CD8-positive, alpha-beta memory T cell (primary cell): ENCODE results near the gene AFAP1. TPM values are rescaled to one million over a fixed set of nuclear protein-coding genes. Genes with fewer than 3 reads are reported as not detected.
A peak's percentile ranks its signal among the peaks of the same experiment; 100 is the strongest.

Experiments
- CTCF ChIA-PET: fragments of 350-600 bp; sonication (Branson Sonifier 250); formaldehyde crosslinking; loops from one replicate; lab custom pipeline; 2021; ENCODE audit warnings: antibody characterized with exemption; lab: Charles Lee
- POLR2A ChIA-PET: fragments of 350-600 bp; sonication (Branson Sonifier 250); formaldehyde crosslinking; loops from one replicate; lab custom pipeline; 2021; ENCODE audit warnings: antibody characterized with exemption; lab: Charles Lee
- DNase-seq, 5 donors: peaks; one replicate each; pipeline versions ENCODE4 v3.0.0 to v3.0.0-alpha.2; 2020 to 2022; ENCODE audit warnings: mixed read lengths in 1 of 5
- H3K27ac ChIP-seq: one replicate; pipeline ENCODE4 v1.7.0; 2013; ENCODE audit warnings: low read depth, mild to moderate bottlenecking, low read length, moderate library complexity
- H3K27me3 ChIP-seq: 2 replicates; pipeline ENCODE4 v1.7.0; 2013; ENCODE audit warnings: low read length, mild to moderate bottlenecking; ENCODE audit not compliant: insufficient read depth, poor library complexity, severe bottlenecking
- H3K36me3 ChIP-seq: 2 replicates; pipeline ENCODE4 v1.7.0; 2013; ENCODE audit warnings: mild to moderate bottlenecking, low read length, moderate library complexity; ENCODE audit not compliant: insufficient read depth
- H3K4me1 ChIP-seq: 2 replicates; pipeline ENCODE4 v1.7.0; 2013; ENCODE audit warnings: mild to moderate bottlenecking, low read length, moderate library complexity; ENCODE audit not compliant: insufficient read depth
- H3K4me3 ChIP-seq: 2 replicates; pipeline ENCODE4 v1.7.0; 2013; ENCODE audit warnings: mild to moderate bottlenecking, low read length
- H3K9me3 ChIP-seq: 2 replicates; pipeline ENCODE4 v1.7.0; 2013; ENCODE audit warnings: mild to moderate bottlenecking, low read length
- H3K27ac Mint-ChIP-seq, 8 donors: one replicate each; pipeline ENCODE4 v1.8.0; 2020 to 2021; ENCODE audit warnings: mixed read lengths in 8 of 8, mild to moderate bottlenecking in 6 of 8, inconsistent platforms in 3 of 8, moderate library complexity in 3 of 8
- H3K27me3 Mint-ChIP-seq, 2 donors: one replicate each; pipeline ENCODE4 v1.8.0; 2020 to 2021; ENCODE audit warnings: mixed read lengths in 2 of 2, mild to moderate bottlenecking in 1 of 2, moderate library complexity in 1 of 2
- H3K36me3 Mint-ChIP-seq, 3 donors: one replicate each; pipeline ENCODE4 v1.8.0; 2020 to 2021; ENCODE audit warnings: mixed read lengths in 3 of 3, inconsistent platforms in 1 of 3, mild to moderate bottlenecking in 1 of 3
- H3K4me1 Mint-ChIP-seq, 3 donors: one replicate each; pipeline ENCODE4 v1.8.0; 2020 to 2021; ENCODE audit warnings: mixed read lengths in 3 of 3, inconsistent platforms in 1 of 3, mild to moderate bottlenecking in 1 of 3
- H3K4me3 Mint-ChIP-seq, 7 donors: one replicate each; pipeline ENCODE4 v1.8.0; 2020 to 2021; ENCODE audit warnings: mixed read lengths in 7 of 7, mild to moderate bottlenecking in 6 of 7, moderate library complexity in 4 of 7, inconsistent platforms in 2 of 7
- H3K9me3 Mint-ChIP-seq, 5 donors: one replicate each; pipeline ENCODE4 v1.8.0; 2020 to 2022; ENCODE audit warnings: mixed read lengths in 5 of 5, mild to moderate bottlenecking in 3 of 5, moderate library complexity in 2 of 5, inconsistent platforms in 1 of 5
- polyA plus RNA-seq: library from polyadenylated mRNA; unstranded; fragments of 300-500 nt; fragmentation: Illumina TruSeq; gene quantifications from one replicate; pipeline ENCODE4 v1.2.3, GENCODE V29; 2021
- total RNA-seq, 2 experiments: library from RNA; stranded (reverse); gene quantifications; one replicate each; pipeline ENCODE4 v1.2.3, GENCODE V29; 2021

AFAP1 gene
- total and polyA plus RNA-seq, 3 experiments from 2014 or later: 2.3 to 19.9 (median 18.4) TPM

DNA sequence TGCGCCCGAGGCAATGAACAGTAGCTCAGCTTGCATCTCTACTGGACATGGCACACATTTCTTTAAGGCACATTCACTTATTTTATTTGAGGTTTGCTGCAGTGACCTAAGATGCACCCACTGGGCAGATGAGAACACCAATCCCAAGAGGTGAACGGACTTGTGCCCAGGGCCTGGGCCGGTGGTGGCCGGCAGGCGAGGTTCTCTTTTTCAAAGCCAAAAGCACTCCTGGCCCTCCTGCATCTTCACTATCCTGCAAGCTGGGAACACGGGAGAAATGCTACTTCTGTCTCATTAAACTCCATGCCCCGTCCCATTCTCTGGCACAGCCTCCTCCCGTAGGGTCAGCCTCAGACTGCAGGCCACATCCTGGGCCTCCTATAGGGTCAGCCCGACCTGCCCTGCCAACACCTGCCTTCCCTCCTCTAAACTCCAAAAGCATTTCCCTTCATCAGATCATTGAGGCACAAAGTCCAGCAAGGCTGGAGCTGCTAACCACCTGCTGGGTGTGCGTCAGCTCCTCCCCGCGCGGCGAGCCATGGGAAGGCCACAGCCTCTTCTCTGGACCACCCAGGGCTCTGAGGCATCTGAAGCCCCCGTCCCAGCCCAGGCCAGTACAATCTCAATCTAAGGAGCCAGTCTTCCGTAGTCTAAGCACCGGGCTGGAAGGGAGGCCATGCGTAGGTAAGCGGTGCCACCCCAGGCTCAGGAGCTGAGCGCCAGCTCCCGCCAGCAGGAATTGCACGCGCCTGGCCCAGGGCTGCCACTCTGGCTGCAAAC lies 166.1 kb downstream of the AFAP1 start:
- H3K4me1 Mint-ChIP-seq: peaks cover 20 to 22% (median 21%) of the 10 kb centered on the region in 3 donors

DNA sequence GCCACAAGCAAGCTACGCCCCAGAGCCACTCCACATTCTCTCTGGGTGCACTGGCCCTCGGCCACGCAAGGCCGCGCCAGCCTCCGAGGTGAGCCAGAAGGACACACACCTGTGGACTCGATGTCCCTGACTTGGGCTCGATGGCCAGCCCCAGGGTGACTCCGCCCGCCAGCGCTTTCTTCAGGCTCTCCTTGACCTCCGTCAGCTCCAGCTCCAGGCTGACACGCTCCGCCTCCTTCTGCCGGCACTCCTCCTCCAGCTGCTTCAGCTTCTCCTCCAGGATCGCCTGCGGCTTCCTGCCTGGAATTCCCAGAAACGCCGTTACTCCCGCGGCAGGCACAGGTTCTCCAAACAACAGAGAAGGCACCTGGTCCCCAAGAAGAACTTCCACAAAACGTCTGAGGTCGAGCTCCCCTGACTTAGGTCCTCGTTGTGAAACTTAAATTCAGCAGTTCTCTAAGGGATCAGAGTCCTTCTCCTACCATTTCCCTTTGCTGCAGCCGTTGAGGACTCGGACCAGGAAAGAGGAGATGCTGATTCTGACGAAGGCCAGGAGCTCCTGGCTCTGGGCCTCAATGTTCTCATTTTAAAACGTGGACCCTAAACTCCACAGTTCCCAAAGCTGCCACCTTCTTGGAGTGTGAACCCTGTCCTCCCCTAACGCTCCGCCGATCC lies 166.8 kb downstream of the AFAP1 start:
- Histone ChIP-seq H3K27me3 (no peaks in the 10 kb centered on the region), H3K4me3 (no peak overlapping the region), H3K4me1 (peaks cover 12% of the 10 kb centered on the region), H3K36me3 (no peaks in the 10 kb centered on the region), H3K9me3 (no peaks in the 10 kb centered on the region), H3K27ac (no peak overlapping the region)
- Mint-ChIP-seq H3K9me3 (no peaks in the 10 kb centered on the region), H3K27ac (peak overlapping the region in 3 of 8 donors; percentile 41 to 78 (median 55)), H3K27me3 (no peaks in the 10 kb centered on the region), H3K36me3 (peaks cover 10 to 79% (median 13%) of the 10 kb centered on the region in 3 donors), H3K4me3 (no peak overlapping the region), H3K4me1 (peaks cover 20 to 22% (median 20%) of the 10 kb centered on the region in 3 donors)
- ChIA-PET POLR2A (no interaction called here), CTCF (interaction anchor here (2.0 kb wide), 1 partner anchor 11 kb away, joined by 5 read pairs; no protein-coding TSS in a partner anchor)
- no peak for DNase-seq

More for the DNA sequence above, 166.1 kb downstream of the AFAP1 start:
- no peaks in the 10 kb centered on the region for H3K36me3 ChIP-seq
- peaks cover 12% of the 10 kb centered on the region for H3K4me1 ChIP-seq
- H3K27me3 ChIP-seq: no peaks in the 10 kb centered on the region
- ChIA-PET POLR2A (no interaction called here), CTCF (no interaction called here)
- H3K9me3 ChIP-seq: no peaks in the 10 kb centered on the region
- no peak for DNase-seq
- peak overlapping the region in 1 of 8 donors; percentile 35 for H3K27ac Mint-ChIP-seq
- no peak overlapping the region for H3K4me3 ChIP-seq
- H3K36me3 Mint-ChIP-seq: peaks cover 10 to 79% (median 11%) of the 10 kb centered on the region in 3 donors
- H3K27me3 Mint-ChIP-seq: no peaks in the 10 kb centered on the region
- no peaks in the 10 kb centered on the region for H3K9me3 Mint-ChIP-seq
- H3K27ac ChIP-seq: no peak overlapping the region
- H3K4me3 Mint-ChIP-seq: no peak overlapping the region

DNA sequence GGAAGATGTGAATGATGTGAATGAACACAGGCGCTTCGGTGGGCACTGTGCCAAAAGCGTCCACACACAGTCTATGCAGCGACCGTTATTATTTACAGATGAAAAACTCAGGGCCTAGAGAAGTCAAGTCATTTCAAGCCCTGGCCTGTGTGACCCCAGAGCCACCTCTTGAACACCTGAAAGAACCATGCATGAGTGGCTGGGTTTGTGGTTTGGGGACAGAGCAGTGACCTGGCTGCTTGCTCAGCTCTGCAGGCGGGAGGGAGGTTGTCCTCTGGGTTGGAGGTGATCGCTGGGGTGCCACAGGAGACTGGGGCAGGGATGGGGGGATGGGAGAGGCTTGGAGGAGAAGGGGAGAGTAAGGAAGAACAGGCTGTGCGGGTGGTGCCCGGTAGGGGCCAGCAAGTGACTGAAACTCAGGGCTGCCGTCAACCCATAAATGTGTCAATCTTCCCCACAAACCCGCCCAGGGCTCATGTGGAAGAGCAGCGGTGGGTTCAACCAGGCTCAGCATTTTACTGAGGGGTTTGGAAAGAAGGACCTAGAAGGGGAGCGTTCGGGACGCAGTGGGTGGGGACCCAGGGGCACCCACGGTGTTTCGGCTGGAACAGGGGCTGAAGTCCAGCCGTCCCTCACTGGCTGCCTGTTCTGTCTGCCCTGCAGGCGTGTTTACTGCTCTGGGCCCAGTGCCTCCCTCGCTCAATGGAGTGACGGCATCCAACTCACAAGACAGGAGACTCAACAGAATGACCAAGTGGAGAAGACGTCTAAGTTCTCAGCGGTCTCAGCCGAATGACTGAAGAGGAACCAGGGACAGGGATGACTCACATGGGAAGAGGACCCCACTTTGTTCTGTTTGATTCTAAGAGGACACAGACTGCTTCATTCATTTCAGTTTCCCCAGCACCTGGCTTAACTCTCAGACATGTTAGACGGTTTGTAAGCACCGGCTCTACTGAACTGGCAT lies 167.8 kb downstream of the AFAP1 start:
- Histone ChIP-seq H3K4me3 (no peak overlapping the region), H3K36me3 (no peaks in the 10 kb centered on the region), H3K27me3 (no peaks in the 10 kb centered on the region), H3K9me3 (no peaks in the 10 kb centered on the region), H3K27ac (no peak overlapping the region), H3K4me1 (peaks cover 12% of the 10 kb centered on the region)
- no peaks in the 10 kb centered on the region for H3K27me3 Mint-ChIP-seq
- no peak for DNase-seq
- H3K9me3 Mint-ChIP-seq: no peaks in the 10 kb centered on the region
- ChIA-PET POLR2A (no interaction called here), CTCF (interaction anchor here (2.0 kb wide), 1 partner anchor 12 kb away, joined by 5 read pairs; no protein-coding TSS in a partner anchor)
- peaks cover 10 to 76% (median 11%) of the 10 kb centered on the region in 3 donors for H3K36me3 Mint-ChIP-seq
- no peak overlapping the region for H3K4me3 Mint-ChIP-seq
- H3K4me1 Mint-ChIP-seq: peaks cover 18 to 22% (median 20%) of the 10 kb centered on the region in 3 donors
- peak overlapping the region in 5 of 8 donors; percentile 35 to 81 (median 67) for H3K27ac Mint-ChIP-seq

DNA sequence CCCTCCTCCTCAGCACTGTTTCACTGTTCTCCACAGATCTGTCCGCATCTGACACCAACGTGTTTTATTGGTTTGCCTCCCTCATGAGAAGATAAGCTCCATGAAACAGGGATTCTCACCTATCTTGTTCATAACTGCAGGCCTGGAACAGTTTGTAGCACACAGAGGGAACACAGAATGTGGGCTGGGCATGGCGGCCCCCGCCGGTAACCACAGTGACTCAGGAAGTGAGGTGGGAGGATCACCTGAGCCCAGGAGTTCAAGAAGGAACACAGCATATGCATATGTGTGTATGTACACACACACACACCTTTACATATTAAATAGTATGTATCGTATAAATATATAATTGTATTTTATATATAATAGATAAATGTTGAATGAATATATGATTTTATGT lies 168.6 kb downstream of the AFAP1 start:
- Mint-ChIP-seq H3K36me3 (peaks cover 10 to 72% (median 11%) of the 10 kb centered on the region in 3 donors), H3K9me3 (no peaks in the 10 kb centered on the region), H3K4me3 (peak overlapping the region in 4 of 7 donors; percentile 6 to 69 (median 48)), H3K27me3 (no peaks in the 10 kb centered on the region), H3K4me1 (peaks cover 18 to 22% (median 20%) of the 10 kb centered on the region in 3 donors), H3K27ac (peak overlapping the region in 7 of 8 donors; percentile 35 to 83 (median 68))
- Histone ChIP-seq H3K27me3 (no peaks in the 10 kb centered on the region), H3K4me3 (no peak overlapping the region), H3K36me3 (no peaks in the 10 kb centered on the region), H3K4me1 (peaks cover 12% of the 10 kb centered on the region), H3K27ac (no peak overlapping the region), H3K9me3 (no peaks in the 10 kb centered on the region)
- peak in 1 of 5 donors; percentile 30 for DNase-seq
- ChIA-PET POLR2A (no interaction called here), CTCF (interaction anchor here (2.0 kb wide), 1 partner anchor 12 kb away, joined by 5 read pairs; no protein-coding TSS in a partner anchor)

- ChIA-PET POLR2A (no interaction called here), CTCF (no interaction called here)
- H3K27me3 Mint-ChIP-seq: no peaks in the 10 kb centered on the region
- H3K9me3 Mint-ChIP-seq: no peaks in the 10 kb centered on the region
- H3K27ac Mint-ChIP-seq: peak overlapping the region in 6 of 8 donors; percentile 32 to 80 (median 62)
- Histone ChIP-seq H3K27me3 (no peaks in the 10 kb centered on the region), H3K9me3 (no peaks in the 10 kb centered on the region), H3K36me3 (no peaks in the 10 kb centered on the region), H3K4me1 (peaks cover 12% of the 10 kb centered on the region), H3K4me3 (no peak overlapping the region), H3K27ac (no peak overlapping the region)
- H3K4me1 Mint-ChIP-seq: peaks cover 18 to 22% (median 20%) of the 10 kb centered on the region in 3 donors
- peaks cover 10 to 77% (median 11%) of the 10 kb centered on the region in 3 donors for H3K36me3 Mint-ChIP-seq
- DNase-seq: peak in 1 of 5 donors; percentile 23
- H3K4me3 Mint-ChIP-seq: peak overlapping the region in 3 of 7 donors; percentile 25 to 69 (median 51)
Observed at GRCh38 chr4:7770224-7771050, 169.2 kb downstream of the AFAP1 start.

DNA sequence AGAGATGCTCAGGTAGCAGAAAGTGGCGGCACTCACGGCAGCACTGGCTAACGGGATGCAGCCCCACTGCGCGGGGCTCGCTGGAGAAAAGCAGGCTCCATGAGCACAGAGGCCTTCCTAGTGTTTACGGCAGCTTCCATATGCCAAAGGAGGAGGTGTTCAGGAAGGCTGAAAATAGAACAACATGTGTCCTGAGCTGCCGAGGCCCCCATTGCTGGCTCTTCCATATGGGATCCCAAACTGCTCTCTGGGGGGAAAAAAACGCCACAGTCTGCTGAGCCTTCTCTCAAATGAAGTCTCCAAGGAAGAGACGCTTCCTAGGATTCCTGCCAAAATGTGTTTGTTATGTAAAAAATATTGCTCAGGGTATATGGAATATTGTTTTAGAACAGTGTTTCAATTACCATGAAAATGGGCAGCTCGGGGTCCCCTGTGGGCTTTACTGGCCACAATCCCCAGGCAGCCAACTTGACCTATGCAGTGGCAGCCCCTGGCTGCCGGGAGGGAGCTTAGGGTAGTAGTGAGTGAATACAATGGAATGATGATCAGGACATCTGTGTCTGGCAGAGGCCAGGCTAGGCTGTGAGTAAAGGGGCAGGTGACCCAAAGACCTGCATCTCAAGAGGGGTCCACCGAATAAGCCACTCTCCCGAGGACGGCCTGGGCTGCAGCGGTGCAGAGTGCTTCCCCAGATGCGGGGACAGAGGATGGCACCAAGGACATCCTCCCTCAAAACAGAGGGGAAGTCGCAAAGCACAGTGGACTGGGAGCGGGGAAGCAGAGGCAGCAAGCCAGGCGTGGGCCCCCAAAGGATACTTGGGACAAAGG lies 170.1 kb downstream of the AFAP1 start:
- Histone ChIP-seq H3K27me3 (no peaks in the 10 kb centered on the region), H3K4me3 (no peak overlapping the region), H3K27ac (no peak overlapping the region), H3K4me1 (peaks cover 12% of the 10 kb centered on the region), H3K9me3 (no peaks in the 10 kb centered on the region), H3K36me3 (no peaks in the 10 kb centered on the region)
- no peaks in the 10 kb centered on the region for H3K27me3 Mint-ChIP-seq
- H3K4me1 Mint-ChIP-seq: peaks cover 18 to 22% (median 20%) of the 10 kb centered on the region in 3 donors
- peak overlapping the region in 5 of 8 donors; percentile 8 to 72 (median 45) for H3K27ac Mint-ChIP-seq
- DNase-seq: peak in 1 of 5 donors; percentile 35
- ChIA-PET CTCF (no interaction called here), POLR2A (interaction anchor here (0.6 kb wide), 1 partner anchor 211 kb away, joined by 8 read pairs; no protein-coding TSS in a partner anchor)
- peak overlapping the region in 1 of 7 donors; percentile 65 for H3K4me3 Mint-ChIP-seq
- no peaks in the 10 kb centered on the region for H3K9me3 Mint-ChIP-seq
- H3K36me3 Mint-ChIP-seq: peaks cover 10 to 78% (median 11%) of the 10 kb centered on the region in 3 donors
